Mesenchymal stem cell (in vitro differentiated cells and primary cell): ENCODE results near the gene RRAGA.

Experiments used
- DNase-seq: peaks from one replicate; pipeline ENCODE4 v3.0.0-alpha.2; 2013
- H2AFZ ChIP-seq: one replicate; pipeline ENCODE4 v1.6.1; 2013; ENCODE audit warnings: low read depth, mild to moderate bottlenecking, control low read depth, inconsistent platforms, low read length, moderate library complexity
- H2AK5ac ChIP-seq: 2 replicates; pipeline ENCODE4 v1.6.1; 2013; ENCODE audit warnings: low read length, moderate library complexity, mild to moderate bottlenecking, inconsistent platforms; ENCODE audit not compliant: severe bottlenecking
- H2BK120ac ChIP-seq: one replicate; pipeline ENCODE4 v1.6.1; 2013; ENCODE audit warnings: low read depth, mild to moderate bottlenecking, inconsistent platforms, low read length, moderate library complexity
- H2BK12ac ChIP-seq, 2 experiments: one replicate each; pipeline ENCODE4 v1.6.1; 2013; ENCODE audit warnings: inconsistent platforms in 2 of 2, low read length in 2 of 2, mild to moderate bottlenecking in 2 of 2, moderate library complexity in 2 of 2, control low read depth in 1 of 2
- H2BK15ac ChIP-seq: one replicate; pipeline ENCODE4 v1.6.1; 2013; ENCODE audit warnings: mild to moderate bottlenecking, low read depth, inconsistent platforms; ENCODE audit not compliant: poor library complexity, severe bottlenecking
- H2BK5ac ChIP-seq: 2 replicates; pipeline ENCODE4 v1.6.1; 2013; ENCODE audit warnings: low read depth, mild to moderate bottlenecking, low read length, control low read depth, inconsistent platforms; ENCODE audit not compliant: poor library complexity, severe bottlenecking
- H3K14ac ChIP-seq, 2 experiments: one replicate each; pipeline ENCODE4 v1.6.1; 2013; ENCODE audit warnings: inconsistent platforms in 2 of 2, low read length in 2 of 2, control low read depth in 1 of 2, mild to moderate bottlenecking in 1 of 2, moderate library complexity in 1 of 2
- H3K18ac ChIP-seq, 2 experiments: one replicate each; pipeline ENCODE4 v1.6.1; 2013; ENCODE audit warnings: inconsistent platforms in 2 of 2, low read length in 2 of 2, control low read depth in 1 of 2, low read depth in 1 of 2, mild to moderate bottlenecking in 1 of 2
- H3K23ac ChIP-seq, 2 experiments: one replicate each; pipeline ENCODE4 v1.6.1; 2013; ENCODE audit warnings: inconsistent platforms in 2 of 2, low read length in 2 of 2, mild to moderate bottlenecking in 2 of 2, moderate library complexity in 2 of 2, control low read depth in 1 of 2
- H3K27ac ChIP-seq: 2 replicates; pipeline ENCODE4 v1.5.1; 2013; ENCODE audit warnings: mild to moderate bottlenecking, moderate library complexity, low read length, control low read depth, inconsistent platforms; ENCODE audit not compliant: poor library complexity, severe bottlenecking
- H3K27me3 ChIP-seq, 2 experiments: 2 replicates each; pipeline versions ENCODE4 v1.6.1 to v1.7.0; 2013; ENCODE audit warnings: low read length in 2 of 2, mild to moderate bottlenecking in 2 of 2, moderate library complexity in 2 of 2, control low read depth in 1 of 2, inconsistent platforms in 1 of 2; ENCODE audit not compliant: control insufficient read depth in 1 of 2, insufficient read depth in 1 of 2
- H3K36me3 ChIP-seq, 2 experiments: 2 replicates each; pipeline versions ENCODE4 v1.6.1 to v1.7.0; 2013; ENCODE audit warnings: low read length in 2 of 2, control low read depth in 1 of 2, inconsistent platforms in 1 of 2, low read depth in 1 of 2, mild to moderate bottlenecking in 1 of 2; ENCODE audit not compliant: insufficient read depth in 2 of 2, control insufficient read depth in 1 of 2
- H3K4ac ChIP-seq, 2 experiments: one replicate each; pipeline ENCODE4 v1.6.1; 2013; ENCODE audit warnings: inconsistent platforms in 2 of 2, low read length in 2 of 2, mild to moderate bottlenecking in 2 of 2, moderate library complexity in 2 of 2, control low read depth in 1 of 2, low read depth in 1 of 2
- H3K4me1 ChIP-seq: 2 replicates; pipeline ENCODE4 v1.6.1; 2013; ENCODE audit warnings: low read depth, low read length, control low read depth; ENCODE audit not compliant: control insufficient read depth, insufficient read depth
- H3K4me2 ChIP-seq: 2 replicates; pipeline ENCODE4 v1.6.1; 2013; ENCODE audit warnings: low read length, mild to moderate bottlenecking, inconsistent platforms; ENCODE audit not compliant: poor library complexity, severe bottlenecking
- H3K4me3 ChIP-seq, 2 experiments: 2 replicates each; pipeline versions ENCODE4 v1.5.1 to v1.7.0; 2013; ENCODE audit warnings: low read length in 2 of 2, mild to moderate bottlenecking in 2 of 2, control low read depth in 1 of 2, low read depth in 1 of 2; ENCODE audit not compliant: insufficient read depth in 1 of 2
- H3K79me1 ChIP-seq: replicated peaks from 2 replicates; pipeline ENCODE4 v1.6.1; 2013; ENCODE audit warnings: mild to moderate bottlenecking, control low read depth, low read length, inconsistent platforms; ENCODE audit not compliant: poor library complexity, severe bottlenecking
- H3K9ac ChIP-seq: 2 replicates; pipeline ENCODE4 v1.7.0; 2013; ENCODE audit warnings: mild to moderate bottlenecking, low read length, moderate library complexity
- H3K9me3 ChIP-seq: 2 replicates; pipeline ENCODE4 v1.7.0; 2013; ENCODE audit warnings: mild to moderate bottlenecking, low read length; ENCODE audit not compliant: control insufficient read depth
- H4K8ac ChIP-seq: one replicate; pipeline ENCODE4 v1.6.1; 2013; ENCODE audit warnings: inconsistent platforms, mild to moderate bottlenecking, low read length, moderate library complexity
- H4K91ac ChIP-seq: one replicate; pipeline ENCODE4 v1.6.1; 2013; ENCODE audit warnings: mild to moderate bottlenecking, low read length, inconsistent platforms
- WGBS: methylation state at CpG from one replicate; pipeline ENCODE4 v1.1.7; 2013; ENCODE audit warnings: mixed read lengths; 5-methylcytosine and 5-hydroxymethylcytosine counted together

RRAGA gene

DNA sequence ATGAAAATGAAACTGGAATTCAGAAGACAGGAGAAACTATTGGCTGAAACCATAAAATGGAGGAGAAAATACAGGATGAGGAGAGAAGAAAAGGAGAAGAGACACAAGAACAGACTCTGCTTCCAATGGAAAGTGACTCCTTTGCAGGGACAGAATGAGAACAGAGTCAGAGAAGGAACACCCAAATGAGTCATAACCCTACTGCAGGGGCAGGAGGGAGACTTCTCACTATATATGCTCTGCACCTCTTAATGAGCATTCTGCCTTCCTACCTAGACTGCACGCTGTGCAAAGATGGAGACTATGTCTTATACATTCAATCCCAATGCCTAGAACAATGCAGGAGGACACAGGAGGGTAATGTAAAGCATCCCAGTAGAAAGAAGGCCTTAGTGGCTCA lies 18.3 kb upstream of the RRAGA start:
- Histone ChIP-seq H2BK120ac (no peak overlapping the region), H3K9me3 (no peaks in the 10 kb centered on the region), H3K27ac (no peak overlapping the region), H3K36me3 (no peaks in the 10 kb centered on the region), H3K4ac (no peak overlapping the region), H3K18ac (no peak overlapping the region), H2BK12ac (no peak overlapping the region), H2BK15ac (no peak overlapping the region), H4K91ac (no peak overlapping the region), H4K8ac (no peak overlapping the region), H3K4me1 (peaks cover 1% of the 10 kb centered on the region), H3K9ac (peak overlapping the region; percentile 16), H3K14ac (no peak overlapping the region), H3K4me3 (no peak overlapping the region), H3K79me1 (no peaks in the 10 kb centered on the region), H3K27me3 (no peaks in the 10 kb centered on the region), H3K23ac (no peak overlapping the region), H2AFZ (no peak overlapping the region), H2BK5ac (no peak overlapping the region), H2AK5ac (no peak overlapping the region), H3K4me2 (no peak overlapping the region)
- DNase-seq: peak; percentile 3
- WGBS: 100% methylated on average over 1 of the region's 1 CpG

GRCh38 chr9:19032406-19032805 lies 16.8 kb upstream of the RRAGA start:
- no peaks in the 10 kb centered on the region for H3K79me1 ChIP-seq
- H2BK120ac ChIP-seq: no peak overlapping the region
- no peak overlapping the region for H2BK12ac ChIP-seq
- H3K18ac ChIP-seq: no peak overlapping the region
- WGBS: 89% methylated on average over 14 of the region's 14 CpGs
- no peak overlapping the region for H2BK5ac ChIP-seq
- no peak overlapping the region for H2BK15ac ChIP-seq
- DNase-seq: no peak
- H3K36me3 ChIP-seq: no peaks in the 10 kb centered on the region
- no peak overlapping the region for H2AFZ ChIP-seq
- no peaks in the 10 kb centered on the region for H3K27me3 ChIP-seq
- peaks cover 1% of the 10 kb centered on the region for H3K4me1 ChIP-seq
- H3K9me3 ChIP-seq: no peaks in the 10 kb centered on the region
- no peak overlapping the region for H3K23ac ChIP-seq
- H3K4me3 ChIP-seq: no peak overlapping the region
- H3K4ac ChIP-seq: no peak overlapping the region
- H3K14ac ChIP-seq: no peak overlapping the region
- no peak overlapping the region for H3K4me2 ChIP-seq
- no peak overlapping the region for H2AK5ac ChIP-seq
- H4K91ac ChIP-seq: peak overlapping the region; percentile 5
- no peak overlapping the region for H4K8ac ChIP-seq
- no peak overlapping the region for H3K9ac ChIP-seq
- no peak overlapping the region for H3K27ac ChIP-seq

GRCh38 chr9:19033015-19033414 lies 16.2 kb upstream of the RRAGA start, which contains the start of gene SAXO1:
Gene SAXO1, minus strand, starts transcription at chr9:19033209. Its CDS starts 301 bp downstream, at chr9:19032908.
- H3K23ac ChIP-seq: no peak within 1 kb of the TSS
- no peak within 1 kb of the TSS for H2BK12ac ChIP-seq
- H3K18ac ChIP-seq: no peak within 1 kb of the TSS
- 94% methylated on average over 20 of the region's 20 CpGs for WGBS
- peak within 1 kb of the TSS; percentile 5 for H4K91ac ChIP-seq
- no peaks in the 10 kb centered on the region for H3K36me3 ChIP-seq
- H3K9me3 ChIP-seq: no peaks in the 10 kb centered on the region
- no peak within 1 kb of the TSS for H3K14ac ChIP-seq
- no peak within 1 kb of the TSS for H2BK5ac ChIP-seq
- no peak within 1 kb of the TSS for H3K4ac ChIP-seq
- no peak within 1 kb of the TSS for H3K4me3 ChIP-seq
- no peak within 1 kb of the TSS for H2AK5ac ChIP-seq
- no peak within 1 kb of the TSS for H3K9ac ChIP-seq
- no peaks in the 10 kb centered on the region for H3K27me3 ChIP-seq
- no peak for DNase-seq
- no peaks in the 10 kb centered on the region for H3K79me1 ChIP-seq
- H4K8ac ChIP-seq: no peak within 1 kb of the TSS
- H2BK15ac ChIP-seq: no peak within 1 kb of the TSS
- H2AFZ ChIP-seq: no peak within 1 kb of the TSS
- no peak within 1 kb of the TSS for H3K4me2 ChIP-seq
- peaks cover 1% of the 10 kb centered on the region for H3K4me1 ChIP-seq
- H2BK120ac ChIP-seq: no peak within 1 kb of the TSS
- no peak within 1 kb of the TSS for H3K27ac ChIP-seq

DNA sequence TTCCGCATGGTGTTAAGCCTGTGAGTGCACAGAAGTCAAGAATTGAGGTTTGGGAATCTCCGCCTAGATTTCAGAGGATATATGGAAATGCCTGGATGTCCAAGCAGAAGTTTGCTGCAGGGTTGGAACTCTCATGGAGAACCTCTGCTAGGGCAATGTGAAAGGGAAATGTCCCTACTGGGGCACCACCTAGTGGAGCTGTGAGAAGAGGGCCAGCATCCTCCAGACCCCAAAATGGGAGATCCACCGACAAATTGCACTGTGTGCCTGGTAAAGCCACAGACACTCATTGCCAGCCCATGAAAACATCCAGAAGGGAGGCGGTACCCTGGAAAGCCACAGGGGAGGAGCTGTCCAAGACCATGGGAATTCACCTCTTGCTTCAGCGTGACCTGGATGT lies 12.6 kb upstream of the RRAGA start:
- H2BK15ac ChIP-seq: no peak overlapping the region
- H2BK5ac ChIP-seq: no peak overlapping the region
- no peak overlapping the region for H3K27ac ChIP-seq
- H3K79me1 ChIP-seq: no peaks in the 10 kb centered on the region
- no peaks in the 10 kb centered on the region for H3K4me1 ChIP-seq
- no peak overlapping the region for H3K4ac ChIP-seq
- H2BK120ac ChIP-seq: no peak overlapping the region
- H3K4me3 ChIP-seq: no peak overlapping the region
- no peak overlapping the region for H2BK12ac ChIP-seq
- no peak overlapping the region for H3K4me2 ChIP-seq
- no peaks in the 10 kb centered on the region for H3K36me3 ChIP-seq
- no peak overlapping the region for H3K9ac ChIP-seq
- H2AK5ac ChIP-seq: no peak overlapping the region
- WGBS: 99% methylated on average over 5 of the region's 5 CpGs
- H3K18ac ChIP-seq: no peak overlapping the region
- H3K27me3 ChIP-seq: no peaks in the 10 kb centered on the region
- no peak for DNase-seq
- H4K8ac ChIP-seq: no peak overlapping the region
- H3K9me3 ChIP-seq: no peaks in the 10 kb centered on the region
- H3K14ac ChIP-seq: no peak overlapping the region
- no peak overlapping the region for H4K91ac ChIP-seq
- no peak overlapping the region for H3K23ac ChIP-seq
- H2AFZ ChIP-seq: no peak overlapping the region
